Measurements from ENCODE around the gene ARHGAP10.
A peak's percentile ranks its signal among the peaks of the same experiment; 100 is the strongest.

Gene ARHGAP10

GRCh38 chr4:147923854-147924253 is 192.0 kb downstream of the ARHGAP10 start:
- no peak overlapping the region for H3K4me3 ChIP-seq (ENCODE audit: low read depth, low read length)
- no peak for TF ChIP-seq CTCF (IDR thresholded peaks at IDR 0.05; ENCODE audit: borderline replicate concordance, insufficient read depth, low read depth, low read length)

- TF ChIP-seq CTCF (IDR thresholded peaks at IDR 0.05; ENCODE audit: borderline replicate concordance, insufficient read depth, low read depth, low read length), result peak; percentile 30; the same call in 1 of the 2 replicates
- H3K4me3 ChIP-seq (ENCODE audit: low read depth, low read length), result no peak overlapping the region
Observed at GRCh38 chr4:147924604-147925412, 192.9 kb downstream of the ARHGAP10 start.

DNA sequence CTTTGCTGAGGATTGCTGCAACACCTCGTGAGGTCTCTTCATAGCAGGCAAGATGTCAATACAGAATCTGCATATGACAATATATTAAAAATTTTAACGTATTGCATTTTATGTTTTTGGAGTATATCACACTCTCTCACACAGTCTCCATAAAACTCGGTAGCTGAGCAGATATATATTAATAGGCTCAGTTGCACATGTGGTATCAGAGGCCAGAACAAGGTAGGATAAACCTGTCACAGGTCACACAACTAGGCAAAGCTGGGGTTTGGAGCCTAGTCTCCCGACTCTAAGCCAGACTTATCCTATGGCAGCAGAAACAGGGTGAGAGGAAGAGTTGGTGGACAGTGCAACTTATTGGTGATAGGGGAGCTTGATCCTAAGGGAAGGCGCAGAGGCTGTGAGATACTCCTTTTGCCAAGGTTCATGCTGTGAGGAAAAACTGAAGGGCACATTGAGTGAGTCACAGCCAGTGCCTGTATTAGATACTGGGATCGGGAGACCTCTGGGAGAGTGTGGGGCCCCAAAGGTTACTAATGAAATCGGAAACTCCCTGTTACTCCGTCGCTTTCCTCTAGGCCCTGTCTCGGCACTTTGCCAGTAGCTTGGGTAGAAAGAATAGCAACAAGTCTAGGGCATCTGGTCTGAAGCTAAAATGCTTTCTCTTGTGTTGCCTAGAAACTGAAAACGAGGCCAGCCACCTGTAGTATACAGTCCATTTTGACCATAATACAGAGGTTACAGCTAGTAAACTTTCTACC is 195.7 kb downstream of the ARHGAP10 start:
- H3K4me3 ChIP-seq (ENCODE audit: low read depth, low read length), result no peak overlapping the region
- TF ChIP-seq CTCF (IDR thresholded peaks at IDR 0.05; ENCODE audit: borderline replicate concordance, insufficient read depth, low read depth, low read length), result no peak

GRCh38 chr4:147928400-147928799 is 196.5 kb downstream of the ARHGAP10 start:
- no peak for TF ChIP-seq CTCF (IDR thresholded peaks at IDR 0.05; ENCODE audit: borderline replicate concordance, insufficient read depth, low read depth, low read length)
- H3K4me3 ChIP-seq (ENCODE audit: low read depth, low read length), result no peak overlapping the region

DNA sequence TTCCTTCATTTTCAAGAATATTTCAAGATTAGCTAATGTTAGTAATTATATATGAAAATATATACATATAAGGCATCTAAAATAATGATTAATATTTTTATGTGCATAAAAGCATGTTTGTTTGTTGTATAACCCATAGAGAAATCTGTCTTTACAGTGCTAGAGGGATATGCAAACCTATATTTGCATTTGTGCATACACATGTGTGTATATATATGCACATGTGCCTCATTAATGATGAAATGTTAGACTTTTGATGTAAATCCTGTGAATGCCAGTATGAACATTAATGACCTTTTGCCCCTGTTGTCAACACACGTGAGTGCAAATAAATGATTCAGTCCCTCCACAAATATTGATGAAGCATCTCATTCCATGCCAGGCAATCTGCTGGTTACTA is 197.9 kb downstream of the ARHGAP10 start:
- no peak overlapping the region for H3K4me3 ChIP-seq (ENCODE audit: low read depth, low read length)
- TF ChIP-seq CTCF (IDR thresholded peaks at IDR 0.05; ENCODE audit: borderline replicate concordance, insufficient read depth, low read depth, low read length), result no peak

- TF ChIP-seq CTCF (IDR thresholded peaks at IDR 0.05; ENCODE audit: borderline replicate concordance, insufficient read depth, low read depth, low read length), result peak; percentile 44
- H3K4me3 ChIP-seq (ENCODE audit: low read depth, low read length), result no peak overlapping the region
Observed at GRCh38 chr4:147933316-147933715, 201.4 kb downstream of the ARHGAP10 start.

Measured in GM12875 (cell line).